ENCODE data around the gene HYDIN.
A peak's percentile ranks its signal among the peaks of the same experiment; 100 is the strongest.

The HYDIN gene

GRCh38 chr16:71257768-71258167 lies 27.2 kb upstream of the HYDIN start:
- no peak overlapping the region for H3K4me3 ChIP-seq
- H4K20me1 ChIP-seq, result no peaks in the 10 kb centered on the region
- no peaks in the 10 kb centered on the region for H3K9me3 ChIP-seq (replicated peaks in 1 of 11)
- H3K27me3 ChIP-seq, result no peaks in the 10 kb centered on the region
- H3K27ac ChIP-seq, result no peak overlapping the region
- no peaks in the 10 kb centered on the region for H3K36me3 ChIP-seq
- peak overlapping the region in 1 of 11 experiments; percentile 48; a peak in 1 of 22 replicates for H3K4me2 ChIP-seq
- H3K9ac ChIP-seq, result no peak overlapping the region
- H3K4me1 ChIP-seq, result peaks cover 16 to 28% (median 22%) of the 10 kb centered on the region in 10 experiments
- TF ChIP-seq Cebpa-rat (IDR thresholded peaks at IDR 0.05), result no peak

GRCh38 chr16:71255721-71256120 lies 25.2 kb upstream of the HYDIN start:
- H3K9me3 ChIP-seq (replicated peaks in 1 of 11), result no peaks in the 10 kb centered on the region
- H3K36me3 ChIP-seq, result no peaks in the 10 kb centered on the region
- no peak for TF ChIP-seq Cebpa-rat (IDR thresholded peaks at IDR 0.05)
- no peaks in the 10 kb centered on the region for H4K20me1 ChIP-seq
- H3K27ac ChIP-seq, result peak overlapping the region in 2 of 11 experiments; percentile 7 to 9; a peak in 2 of 22 replicates
- peak overlapping the region; percentile 26 to 76 (median 65) for H3K4me2 ChIP-seq
- no peaks in the 10 kb centered on the region for H3K27me3 ChIP-seq
- H3K9ac ChIP-seq, result 0 out of 22 replicates have a peak overlapping the region, but pooled peaks of 1 of the 11 experiments have one; percentile 23
- H3K4me1 ChIP-seq, result peaks cover 16 to 28% (median 22%) of the 10 kb centered on the region in 10 experiments
- no peak overlapping the region for H3K4me3 ChIP-seq

DNA sequence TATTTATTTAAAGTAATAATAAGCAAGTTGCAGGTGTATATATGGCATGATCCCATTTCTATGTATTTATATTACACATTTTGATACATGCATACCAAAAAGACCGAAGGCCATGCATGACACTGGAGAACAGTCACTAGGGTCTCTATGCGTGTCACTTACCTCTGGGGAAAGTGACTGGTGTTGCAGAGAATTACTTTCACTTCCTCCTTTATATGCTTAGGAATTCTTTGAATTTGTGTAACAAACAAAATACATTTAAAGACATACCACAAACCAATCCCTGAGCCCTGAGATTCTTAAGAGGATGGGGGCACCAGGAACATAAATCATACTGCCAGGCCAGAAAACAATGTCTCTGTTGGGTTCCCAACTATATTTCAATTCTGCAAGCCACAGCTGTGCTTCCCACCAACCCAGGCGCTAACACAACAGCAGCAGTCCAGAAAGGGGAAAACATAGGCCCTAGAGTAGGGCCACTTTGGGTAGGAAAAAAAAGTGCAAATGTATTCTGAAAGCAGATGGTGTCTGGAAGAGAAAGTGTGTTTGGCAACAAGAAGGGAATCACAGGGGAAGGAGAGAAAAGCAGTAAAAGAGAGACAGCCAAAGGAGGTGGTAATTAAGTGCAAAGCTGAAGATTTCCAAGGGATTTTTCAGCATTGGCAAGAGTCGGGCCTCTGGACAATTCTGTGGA lies 24.5 kb upstream of the HYDIN start:
- Histone ChIP-seq H3K4me3 (no peak overlapping the region), H3K27me3 (no peaks in the 10 kb centered on the region), H3K4me2 (peak overlapping the region; percentile 26 to 76 (median 65)), H3K36me3 (no peaks in the 10 kb centered on the region), H4K20me1 (no peaks in the 10 kb centered on the region), H3K9me3 (replicated peaks in 1 of 11) (peaks cover 0 to 4% (median 0%) of the 10 kb centered on the region in 11 experiments; a peak in 2 of 22 replicates), H3K27ac (peak overlapping the region in 1 of 11 experiments; percentile 9; a peak in 3 of 22 replicates), H3K4me1 (peaks cover 16 to 29% (median 22%) of the 10 kb centered on the region in 10 experiments), H3K9ac (no peak overlapping the region; a peak in 1 of 22 replicates)
- no peak for TF ChIP-seq Cebpa-rat (IDR thresholded peaks at IDR 0.05)

DNA sequence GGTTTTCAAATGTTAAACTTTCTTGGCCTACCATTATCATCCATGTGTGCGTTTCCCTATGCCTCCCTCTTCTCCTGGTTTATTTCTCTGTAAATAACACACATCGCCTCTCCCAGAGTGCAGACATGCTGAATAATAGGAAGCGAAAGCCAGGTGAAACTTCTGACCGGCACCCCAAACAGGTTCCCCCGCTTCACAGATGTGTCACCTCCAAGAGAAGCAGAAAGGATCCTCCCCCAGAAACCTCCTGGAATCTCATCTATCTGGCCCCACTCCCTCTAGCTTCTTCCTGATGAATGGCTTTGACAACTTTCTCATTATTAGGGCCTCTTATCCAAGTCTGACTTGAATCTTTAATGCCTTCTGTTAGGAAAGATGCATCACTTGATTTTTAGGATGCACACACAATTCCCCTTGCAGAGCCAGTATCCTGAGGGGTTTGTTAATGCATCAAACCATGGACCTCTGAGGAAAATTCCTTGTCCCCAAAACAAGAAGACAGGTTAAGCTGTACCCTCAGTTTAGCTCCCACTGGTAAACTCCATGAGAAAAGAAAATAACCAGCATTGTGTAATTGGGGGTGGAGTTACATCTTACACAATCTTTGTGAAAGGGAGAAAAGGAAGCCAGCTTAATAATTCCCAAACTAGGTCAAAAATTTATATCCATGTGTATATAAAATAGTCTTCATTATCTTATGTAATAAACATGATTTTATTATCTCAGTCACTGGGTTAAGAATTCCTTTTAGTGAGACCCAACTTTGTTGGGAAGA lies 20.1 kb upstream of the HYDIN start:
- Histone ChIP-seq H3K9ac (no peak overlapping the region), H3K27me3 (no peaks in the 10 kb centered on the region), H4K20me1 (no peaks in the 10 kb centered on the region), H3K9me3 (replicated peaks in 1 of 11) (peaks cover 0 to 19% (median 0%) of the 10 kb centered on the region in 11 experiments; a peak in 2 of 22 replicates), H3K27ac (no peak overlapping the region), H3K36me3 (no peaks in the 10 kb centered on the region), H3K4me2 (no peak overlapping the region), H3K4me1 (peaks cover 12 to 23% (median 15%) of the 10 kb centered on the region in 10 experiments), H3K4me3 (no peak overlapping the region)
- TF ChIP-seq Cebpa-rat (IDR thresholded peaks at IDR 0.05), result no peak

DNA sequence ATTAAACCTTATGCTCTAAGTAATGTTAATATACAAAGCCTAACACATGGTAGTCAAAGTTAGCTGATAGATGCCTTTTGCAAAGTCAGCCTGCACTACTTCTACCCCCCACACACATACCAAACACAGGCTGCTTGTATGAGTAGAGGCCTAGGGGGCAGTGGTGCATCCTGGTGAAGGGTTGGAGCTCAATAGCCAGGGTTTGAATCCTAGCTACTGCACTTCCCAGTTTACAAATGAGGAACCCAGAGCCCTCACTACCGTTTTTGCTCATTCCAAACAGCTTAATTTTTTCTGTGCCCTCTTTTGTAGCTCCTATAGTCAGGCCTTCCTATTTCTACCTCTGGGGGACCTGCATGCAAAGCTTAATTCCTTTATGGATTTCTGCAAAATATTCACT lies 18.9 kb upstream of the HYDIN start:
- no peak for TF ChIP-seq Cebpa-rat (IDR thresholded peaks at IDR 0.05)
- peaks cover 0 to 12% (median 2%) of the 10 kb centered on the region in 10 experiments; a peak in 12 of 20 replicates for H3K4me1 ChIP-seq
- no peaks in the 10 kb centered on the region for H4K20me1 ChIP-seq
- H3K4me2 ChIP-seq, result 0 out of 22 replicates have a peak overlapping the region, but pooled peaks of 1 of the 11 experiments have one; percentile 2
- H3K27ac ChIP-seq, result no peak overlapping the region
- peaks cover 0 to 19% (median 0%) of the 10 kb centered on the region in 11 experiments; a peak in 2 of 22 replicates for H3K9me3 ChIP-seq (replicated peaks in 1 of 11)
- H3K4me3 ChIP-seq, result no peak overlapping the region
- H3K9ac ChIP-seq, result no peak overlapping the region
- H3K27me3 ChIP-seq, result no peaks in the 10 kb centered on the region
- no peaks in the 10 kb centered on the region for H3K36me3 ChIP-seq

GRCh38 chr16:71247478-71247877 lies 17.0 kb upstream of the HYDIN start:
- no peak overlapping the region for H3K4me2 ChIP-seq
- peaks cover 0 to 19% (median 0%) of the 10 kb centered on the region in 11 experiments; a peak in 2 of 22 replicates for H3K9me3 ChIP-seq (replicated peaks in 1 of 11)
- no peak overlapping the region for H3K27ac ChIP-seq
- no peak overlapping the region for H3K4me3 ChIP-seq
- no peaks in the 10 kb centered on the region for H3K27me3 ChIP-seq
- no peak for TF ChIP-seq Cebpa-rat (IDR thresholded peaks at IDR 0.05)
- H3K36me3 ChIP-seq, result no peaks in the 10 kb centered on the region
- H4K20me1 ChIP-seq, result no peaks in the 10 kb centered on the region
- no peak overlapping the region for H3K9ac ChIP-seq
- H3K4me1 ChIP-seq, result peaks cover 6 to 23% (median 8%) of the 10 kb centered on the region in 10 experiments; a peak in 18 of 20 replicates

- H3K9ac ChIP-seq, result no peak overlapping the region
- no peaks in the 10 kb centered on the region for H3K27me3 ChIP-seq
- H3K9me3 ChIP-seq (replicated peaks in 1 of 11), result peaks cover 0 to 19% (median 0%) of the 10 kb centered on the region in 11 experiments; a peak in 2 of 22 replicates
- TF ChIP-seq Cebpa-rat (IDR thresholded peaks at IDR 0.05), result no peak
- no peaks in the 10 kb centered on the region for H4K20me1 ChIP-seq
- no peak overlapping the region for H3K27ac ChIP-seq
- peaks cover 11 to 35% (median 16%) of the 10 kb centered on the region in 10 experiments; a peak in 18 of 20 replicates for H3K4me1 ChIP-seq
- H3K4me3 ChIP-seq, result no peak overlapping the region
- H3K4me2 ChIP-seq, result no peak overlapping the region
- H3K36me3 ChIP-seq, result no peaks in the 10 kb centered on the region
Measured at GRCh38 chr16:71246309-71246708, 15.8 kb upstream of the HYDIN start.

GRCh38 chr16:71244521-71244920 lies 14.0 kb upstream of the HYDIN start:
- no peaks in the 10 kb centered on the region for H3K36me3 ChIP-seq
- H3K9me3 ChIP-seq (replicated peaks in 1 of 11), result 0 out of 22 replicates have a peak, but pooled peaks cover 0 to 15% (median 0%) of the 10 kb centered on the region in 11 experiments
- no peak overlapping the region for H3K27ac ChIP-seq
- H4K20me1 ChIP-seq, result no peaks in the 10 kb centered on the region
- no peak for TF ChIP-seq Cebpa-rat (IDR thresholded peaks at IDR 0.05)
- no peak overlapping the region for H3K9ac ChIP-seq
- H3K4me3 ChIP-seq, result no peak overlapping the region
- H3K27me3 ChIP-seq, result no peaks in the 10 kb centered on the region
- H3K4me1 ChIP-seq, result peaks cover 11 to 30% (median 16%) of the 10 kb centered on the region in 10 experiments; a peak in 18 of 20 replicates
- H3K4me2 ChIP-seq, result 0 out of 22 replicates have a peak overlapping the region, but pooled peaks of 1 of the 11 experiments have one; percentile 15

- peaks cover 11 to 30% (median 15%) of the 10 kb centered on the region in 10 experiments; a peak in 18 of 20 replicates for H3K4me1 ChIP-seq
- H3K27me3 ChIP-seq, result no peaks in the 10 kb centered on the region
- peak overlapping the region; percentile 19 to 55 (median 44) for H3K4me2 ChIP-seq
- H3K9me3 ChIP-seq (replicated peaks in 1 of 11), result peaks cover 0 to 13% (median 2%) of the 10 kb centered on the region in 11 experiments; a peak in 5 of 22 replicates
- no peak overlapping the region for H3K27ac ChIP-seq
- no peak for TF ChIP-seq Cebpa-rat (IDR thresholded peaks at IDR 0.05)
- no peaks in the 10 kb centered on the region for H4K20me1 ChIP-seq
- no peak overlapping the region for H3K9ac ChIP-seq
- H3K36me3 ChIP-seq, result no peaks in the 10 kb centered on the region
- no peak overlapping the region for H3K4me3 ChIP-seq
Measured at GRCh38 chr16:71242601-71243000, 12.1 kb upstream of the HYDIN start.
